HG03108 (cell line): Measurements from ENCODE around the gene ZNF326.
A peak's percentile ranks its signal among the peaks of the same experiment; 100 is the strongest.

Experiments
- ATAC-seq: cut with Tn5 transposase; IDR thresholded peaks from one replicate; pipeline ENCODE4 v1.9.1; 2021; ENCODE audit warnings: moderate library complexity; ENCODE audit not compliant: unreplicated experiment

Gene ZNF326, protein sequence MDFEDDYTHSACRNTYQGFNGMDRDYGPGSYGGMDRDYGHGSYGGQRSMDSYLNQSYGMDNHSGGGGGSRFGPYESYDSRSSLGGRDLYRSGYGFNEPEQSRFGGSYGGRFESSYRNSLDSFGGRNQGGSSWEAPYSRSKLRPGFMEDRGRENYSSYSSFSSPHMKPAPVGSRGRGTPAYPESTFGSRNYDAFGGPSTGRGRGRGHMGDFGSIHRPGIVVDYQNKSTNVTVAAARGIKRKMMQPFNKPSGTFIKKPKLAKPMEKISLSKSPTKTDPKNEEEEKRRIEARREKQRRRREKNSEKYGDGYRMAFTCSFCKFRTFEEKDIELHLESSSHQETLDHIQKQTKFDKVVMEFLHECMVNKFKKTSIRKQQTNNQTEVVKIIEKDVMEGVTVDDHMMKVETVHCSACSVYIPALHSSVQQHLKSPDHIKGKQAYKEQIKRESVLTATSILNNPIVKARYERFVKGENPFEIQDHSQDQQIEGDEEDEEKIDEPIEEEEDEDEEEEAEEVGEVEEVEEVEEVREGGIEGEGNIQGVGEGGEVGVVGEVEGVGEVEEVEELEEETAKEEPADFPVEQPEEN

DNA sequence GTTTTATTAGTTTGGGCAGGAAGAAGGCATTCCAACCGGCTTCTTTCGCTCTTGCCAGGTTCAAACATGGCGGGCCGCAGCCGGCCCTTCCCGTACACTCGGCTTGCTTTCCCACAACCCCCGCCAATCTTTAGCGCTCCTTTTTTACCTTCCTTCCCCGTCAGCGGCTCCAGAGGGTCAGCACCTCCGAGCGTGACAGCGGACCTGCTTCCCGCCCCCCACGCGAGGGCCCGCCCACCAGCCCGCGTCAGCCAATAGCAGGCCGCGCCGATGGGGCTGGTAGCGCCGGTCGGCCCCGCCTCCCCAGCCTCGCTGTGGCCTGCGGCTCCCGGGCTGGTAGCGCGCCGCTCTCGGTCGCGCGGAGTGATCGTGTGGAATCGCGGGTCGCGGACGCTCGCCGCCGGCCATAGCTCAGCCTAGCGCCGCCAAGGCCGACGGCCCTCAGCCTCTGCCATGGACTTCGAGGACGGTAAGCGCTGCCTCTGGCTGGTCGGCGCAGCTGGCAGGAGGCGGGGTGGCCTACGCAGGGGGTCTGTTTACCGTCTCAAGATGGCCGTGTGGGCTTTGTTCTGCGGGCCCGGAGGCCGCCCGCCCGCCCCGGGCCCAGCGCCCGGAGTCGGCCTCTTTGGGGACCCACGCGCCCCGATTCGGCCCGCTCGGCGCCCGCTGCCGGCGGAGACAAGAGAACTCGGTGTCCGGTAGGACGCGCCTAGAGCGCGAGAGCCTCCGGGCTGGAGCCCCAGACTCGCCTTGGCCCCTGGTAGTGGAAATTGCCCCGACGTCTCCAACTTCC is at the start of gene ZNF326:
Gene ZNF326 (plus strand): TSS at position 306 of the 793 bp plus-strand sequence. CDS start 148 bp downstream, at position 454.
- peak; percentile 97 for ATAC-seq

DNA sequence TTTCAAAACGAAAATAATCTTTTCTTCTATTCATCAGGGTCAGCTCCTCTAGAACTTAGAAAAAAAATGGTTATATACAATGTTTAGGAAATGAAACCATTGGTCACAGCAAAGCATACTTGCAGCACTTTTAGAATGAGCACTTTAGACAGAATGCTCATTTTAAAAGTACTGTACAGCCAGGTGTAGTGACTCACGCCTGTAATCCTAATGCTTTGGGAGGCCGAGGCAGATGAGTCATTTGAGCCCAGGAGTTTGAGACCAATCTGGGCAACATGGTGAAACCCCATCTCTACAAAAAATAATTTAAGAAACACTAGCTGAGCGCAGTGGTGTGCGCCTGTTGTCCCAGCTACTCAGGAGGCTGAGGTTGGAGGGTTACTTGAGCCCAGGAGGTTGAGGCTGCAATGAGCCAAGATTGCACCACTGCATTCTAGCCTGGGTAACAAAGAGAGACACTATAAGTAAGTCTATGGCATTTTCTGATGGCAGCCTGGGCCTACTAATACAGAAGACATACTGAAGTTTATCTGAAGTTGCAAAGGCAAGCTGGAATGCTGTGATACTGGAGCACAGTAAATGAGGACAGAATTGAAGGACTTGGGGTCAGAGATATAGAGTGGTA is 48.9 kb upstream of the ZNF326 start:
- ATAC-seq, result peak; percentile 84

DNA sequence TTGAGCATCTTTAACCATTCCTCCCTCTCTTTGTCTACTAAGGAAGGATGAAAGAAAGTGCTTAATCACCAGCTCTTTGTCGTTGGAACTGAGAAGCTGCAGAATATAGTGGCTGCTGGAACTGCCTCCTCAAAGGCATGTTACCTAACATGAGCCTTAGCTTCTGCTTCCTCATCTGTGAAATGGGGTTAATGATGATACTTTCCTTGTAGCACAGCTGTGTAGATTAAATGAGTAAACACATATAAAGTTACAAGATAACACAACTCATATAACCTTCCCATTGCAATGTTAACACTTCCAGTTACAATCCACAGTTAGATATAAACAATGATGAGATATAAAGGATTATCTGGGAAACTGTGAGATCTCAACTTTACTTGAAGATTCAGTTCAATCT is 48.4 kb upstream of the ZNF326 start:
- no peak for ATAC-seq

DNA sequence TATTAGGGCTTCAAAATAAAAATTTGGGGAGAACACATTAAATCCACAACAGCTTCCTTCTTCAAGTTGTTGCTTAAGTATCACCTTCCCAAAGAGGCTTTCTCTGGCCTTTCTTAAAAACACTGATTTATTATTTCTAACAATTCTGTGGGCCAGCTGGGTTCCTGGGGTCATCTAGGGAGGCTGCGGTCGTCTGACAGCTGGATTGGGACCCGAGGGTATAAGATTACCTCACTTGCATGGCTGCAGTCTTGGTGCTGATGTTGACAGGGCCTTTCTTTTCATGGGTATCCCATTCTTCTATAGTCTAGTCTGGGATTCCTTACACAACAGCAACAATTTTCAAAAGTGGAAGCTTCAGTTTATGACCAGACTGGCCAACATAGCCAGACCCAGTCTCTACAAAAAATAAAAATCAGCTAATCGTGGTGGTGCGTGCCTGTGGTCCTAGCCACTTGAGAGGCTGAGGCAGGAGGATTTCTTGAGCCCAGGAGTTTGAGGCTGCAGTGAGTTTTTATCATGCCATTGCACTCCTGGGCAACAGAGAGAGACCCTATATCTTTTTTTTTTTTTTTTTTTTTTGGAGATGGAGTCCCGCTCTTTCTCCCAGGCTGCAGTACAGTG is 46.1 kb upstream of the ZNF326 start:
- ATAC-seq, result no peak

DNA sequence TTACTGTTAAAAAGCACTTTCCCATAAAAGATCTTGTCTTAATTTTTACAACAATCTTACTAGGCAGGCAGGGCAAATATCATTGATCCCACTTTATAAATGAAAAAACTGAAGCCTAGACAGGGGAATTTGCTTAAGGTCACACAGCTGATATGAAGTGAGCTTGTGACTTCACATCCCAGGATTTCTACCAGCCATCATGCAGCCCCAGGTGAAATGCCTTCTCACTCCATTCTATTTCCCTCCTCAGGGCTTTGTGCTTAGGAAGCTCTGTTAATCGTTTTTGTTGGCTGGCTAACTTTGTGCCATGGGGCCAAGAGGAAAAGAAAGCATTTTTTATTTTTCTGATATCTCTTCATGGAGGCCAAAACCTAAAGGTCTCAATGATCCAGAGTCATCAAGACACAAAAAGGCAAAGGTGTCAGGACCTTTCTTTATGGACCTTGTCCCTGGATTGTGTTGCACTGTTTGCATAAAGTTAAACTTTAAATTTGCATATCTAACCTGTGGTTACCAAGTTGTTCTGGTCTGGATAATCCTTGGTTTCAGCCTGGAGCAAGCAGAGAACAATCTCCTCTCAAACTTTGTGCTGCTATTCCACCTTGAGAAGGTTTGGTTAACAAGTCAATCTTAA is 44.8 kb upstream of the ZNF326 start:
- no peak for ATAC-seq

DNA sequence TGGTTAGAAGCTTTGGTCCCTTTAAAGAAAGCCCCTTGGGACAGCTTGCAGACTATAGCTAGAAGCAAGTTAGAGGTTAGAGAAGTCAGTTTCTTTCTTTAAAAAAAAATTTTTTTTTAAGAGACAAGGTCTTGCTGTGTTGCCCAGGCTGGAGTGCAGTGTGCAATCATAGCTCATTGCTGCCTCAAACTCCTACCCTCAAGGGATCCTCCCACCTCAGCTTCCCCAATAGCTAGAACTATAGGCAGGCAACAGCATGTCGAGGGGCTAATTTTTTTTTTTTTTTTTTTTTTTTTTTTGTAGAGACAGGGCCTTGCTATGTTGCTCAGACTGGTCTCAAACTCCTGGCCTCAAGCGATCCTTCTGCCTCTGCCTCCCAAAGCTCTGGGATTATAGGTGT is 44.2 kb upstream of the ZNF326 start:
- no peak for ATAC-seq

DNA sequence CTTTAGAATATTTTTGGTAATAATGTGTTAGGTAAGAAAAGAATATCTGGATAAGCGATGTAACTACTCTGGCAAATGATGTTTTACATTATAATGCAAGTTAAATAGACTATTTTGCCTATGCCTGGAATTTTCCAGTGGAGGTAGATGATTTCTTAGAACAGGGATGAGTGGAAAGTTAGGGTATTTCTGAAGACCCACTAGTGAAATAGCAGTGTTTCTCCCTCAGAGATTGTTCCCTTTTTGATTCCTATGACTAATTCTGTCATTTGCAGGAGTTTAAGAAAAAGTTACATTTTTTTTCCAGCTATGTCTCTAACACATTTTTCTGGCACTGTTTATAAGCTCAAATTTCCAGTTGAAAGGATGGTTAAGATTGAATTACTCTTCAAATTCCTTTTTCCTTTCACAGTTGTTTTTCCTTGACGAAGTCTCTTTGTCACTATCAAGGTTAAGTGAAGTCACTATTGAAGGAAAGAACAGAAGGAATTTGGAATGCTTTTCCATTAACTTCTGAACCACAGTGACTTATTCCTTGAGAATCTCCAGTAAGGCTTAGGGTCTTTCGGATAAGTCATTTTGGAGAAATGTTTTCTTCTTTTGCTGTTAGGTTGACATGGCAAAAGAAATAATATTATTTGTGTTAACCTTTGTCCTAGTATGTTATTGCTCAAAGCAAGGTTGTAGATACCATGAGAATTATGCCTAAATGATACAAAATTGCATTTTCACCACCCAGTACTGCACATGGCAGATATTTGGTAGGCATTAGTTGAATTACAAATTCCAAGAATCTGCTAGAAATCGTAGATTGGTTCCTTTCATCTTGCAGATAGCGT is 42.9 kb upstream of the ZNF326 start:
- no peak for ATAC-seq

DNA sequence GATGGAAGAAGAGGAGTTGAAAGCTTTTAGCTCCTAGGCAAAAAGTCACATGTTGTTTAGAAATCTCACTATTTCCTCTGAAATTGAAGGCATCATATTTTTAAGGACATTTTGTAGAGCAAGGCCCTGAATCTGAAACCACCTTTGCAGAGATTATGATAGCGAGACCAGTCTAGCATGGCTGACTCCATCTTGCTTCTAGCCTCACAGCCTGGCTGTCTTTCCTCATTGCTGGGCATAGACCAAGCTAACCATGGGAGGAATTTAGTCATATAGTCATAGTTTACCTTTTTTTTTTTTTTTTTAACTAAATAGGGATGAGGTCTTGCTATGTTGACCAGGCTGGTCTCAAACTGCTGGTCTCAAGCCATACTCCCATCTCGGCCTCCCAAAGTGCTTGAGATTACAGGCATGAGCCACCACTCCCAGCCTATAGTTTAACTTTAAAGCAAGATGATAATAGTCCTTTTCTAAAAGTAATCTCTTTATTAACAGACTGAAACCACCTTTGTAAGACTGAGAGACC is 42.2 kb upstream of the ZNF326 start:
- no peak for ATAC-seq

DNA sequence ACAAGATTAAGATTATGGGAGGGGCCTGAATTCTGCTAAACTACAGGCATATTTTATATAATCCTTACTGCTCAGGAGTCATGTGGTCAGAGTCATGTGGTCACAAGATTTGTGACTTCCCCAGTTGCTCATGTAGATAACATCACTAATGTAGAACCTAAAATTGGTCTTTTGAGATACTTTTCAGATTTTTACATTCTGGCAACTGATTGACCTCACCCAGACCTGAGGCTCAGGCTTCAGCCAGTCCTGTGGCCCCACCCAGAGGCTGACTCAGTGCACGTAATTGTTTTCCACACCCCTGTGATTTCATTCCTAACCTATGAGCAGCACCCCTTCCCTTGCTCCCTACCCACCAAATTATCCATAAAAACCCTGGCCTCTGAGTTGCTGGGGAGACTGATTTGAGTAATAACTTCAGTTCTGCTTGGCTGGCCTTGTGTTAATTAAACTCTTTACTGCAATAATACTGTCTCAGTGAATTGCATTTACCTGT is 41.7 kb upstream of the ZNF326 start:
- ATAC-seq, result no peak

DNA sequence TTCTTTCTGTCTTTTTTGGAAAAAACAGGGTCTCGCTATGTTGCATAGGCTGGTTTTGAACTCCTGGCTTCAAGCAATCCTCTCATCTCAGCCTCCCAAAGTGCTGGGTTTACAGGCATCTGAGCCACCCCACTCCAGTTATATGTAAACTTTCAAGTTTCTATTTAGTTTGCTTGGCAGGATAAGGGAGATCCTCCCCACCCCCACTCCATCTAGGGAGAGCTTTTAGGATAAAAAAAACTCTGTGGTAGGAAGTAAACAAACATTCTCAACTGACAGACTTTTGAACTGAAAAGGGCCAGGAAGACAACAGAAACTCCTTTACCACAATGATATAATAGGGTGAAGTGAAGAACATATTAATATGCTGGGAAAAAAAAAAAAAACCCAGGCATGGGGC is 41.0 kb upstream of the ZNF326 start:
- no peak for ATAC-seq

DNA sequence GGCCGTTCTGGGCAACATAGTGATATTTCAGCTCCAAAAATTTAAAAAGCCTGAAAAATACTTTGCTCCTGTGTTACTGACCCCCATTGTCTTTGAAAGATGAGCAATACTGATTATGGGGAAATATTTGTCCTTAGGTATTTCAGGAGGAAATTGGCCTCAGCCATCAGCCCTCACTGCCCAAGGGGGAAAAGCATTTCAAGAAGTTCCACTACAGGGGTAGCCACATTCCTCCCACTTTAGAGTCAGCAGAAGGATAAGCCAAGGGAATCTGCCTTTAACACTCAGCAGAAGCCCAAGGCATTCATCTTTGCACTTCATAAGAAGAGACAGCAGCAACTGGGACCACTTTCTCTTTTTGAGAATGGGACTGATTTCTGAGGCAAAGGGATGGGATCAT is 40.5 kb upstream of the ZNF326 start:
- no peak for ATAC-seq

DNA sequence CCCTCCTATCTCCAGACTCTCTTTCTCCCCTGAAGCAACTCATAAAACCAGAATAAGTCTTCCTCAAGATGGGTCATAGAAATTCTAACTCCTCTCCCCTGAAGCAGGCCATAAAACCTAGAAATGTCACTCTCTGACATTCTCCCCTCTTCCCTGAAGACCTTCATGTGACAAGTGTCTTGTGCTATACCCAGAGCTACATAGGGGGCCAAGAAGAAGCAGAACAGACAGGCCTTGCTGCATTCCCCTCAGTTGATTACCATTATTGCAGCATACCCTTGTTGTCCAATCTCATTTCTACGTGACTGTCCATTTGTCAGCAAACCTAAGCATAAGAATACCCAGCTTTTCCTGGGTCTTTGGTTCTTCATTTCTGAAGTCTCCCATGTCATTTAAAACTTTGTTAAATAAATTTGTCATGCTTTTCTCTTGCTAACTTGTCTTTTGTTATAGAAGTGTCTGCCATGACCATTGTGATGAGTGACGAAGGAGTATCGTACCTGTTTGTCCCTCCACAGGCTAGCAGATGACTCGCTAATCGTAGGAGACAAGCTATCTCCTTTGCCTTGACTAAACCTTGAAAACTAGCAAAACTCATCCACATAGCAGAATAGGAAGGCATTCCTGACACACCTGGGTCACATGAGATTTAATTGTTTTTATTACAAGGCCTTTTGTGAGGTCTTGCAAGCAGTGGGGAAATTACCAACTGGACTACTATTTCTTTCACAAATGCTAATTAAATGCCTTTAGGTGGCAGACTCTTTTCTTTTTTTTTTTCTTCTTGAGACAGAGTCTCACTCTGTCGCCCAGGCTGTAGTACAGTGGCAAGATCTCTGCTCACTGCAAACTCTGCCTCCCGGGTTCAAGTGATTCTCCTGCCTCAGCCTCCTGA is 39.4 kb upstream of the ZNF326 start:
- no peak for ATAC-seq

DNA sequence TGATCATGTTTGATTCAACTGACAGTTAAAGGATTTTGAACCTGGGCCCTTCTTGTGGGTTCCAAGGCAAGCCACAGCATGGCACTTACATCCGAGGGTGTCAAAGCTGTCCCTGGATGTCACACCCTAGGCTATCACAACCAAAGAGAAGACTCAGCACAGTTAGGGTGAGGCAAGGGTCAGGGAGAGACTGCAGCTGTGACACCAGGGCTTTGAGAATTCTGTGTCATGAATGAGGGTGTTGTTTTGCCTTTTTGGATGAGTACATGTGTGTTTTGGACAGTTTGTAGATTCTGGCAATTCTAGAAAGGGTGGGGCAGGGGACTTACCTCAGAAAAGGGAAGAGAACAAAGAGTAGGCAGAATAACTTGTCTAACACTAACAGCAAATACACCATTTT is 37.8 kb upstream of the ZNF326 start:
- ATAC-seq, result no peak

DNA sequence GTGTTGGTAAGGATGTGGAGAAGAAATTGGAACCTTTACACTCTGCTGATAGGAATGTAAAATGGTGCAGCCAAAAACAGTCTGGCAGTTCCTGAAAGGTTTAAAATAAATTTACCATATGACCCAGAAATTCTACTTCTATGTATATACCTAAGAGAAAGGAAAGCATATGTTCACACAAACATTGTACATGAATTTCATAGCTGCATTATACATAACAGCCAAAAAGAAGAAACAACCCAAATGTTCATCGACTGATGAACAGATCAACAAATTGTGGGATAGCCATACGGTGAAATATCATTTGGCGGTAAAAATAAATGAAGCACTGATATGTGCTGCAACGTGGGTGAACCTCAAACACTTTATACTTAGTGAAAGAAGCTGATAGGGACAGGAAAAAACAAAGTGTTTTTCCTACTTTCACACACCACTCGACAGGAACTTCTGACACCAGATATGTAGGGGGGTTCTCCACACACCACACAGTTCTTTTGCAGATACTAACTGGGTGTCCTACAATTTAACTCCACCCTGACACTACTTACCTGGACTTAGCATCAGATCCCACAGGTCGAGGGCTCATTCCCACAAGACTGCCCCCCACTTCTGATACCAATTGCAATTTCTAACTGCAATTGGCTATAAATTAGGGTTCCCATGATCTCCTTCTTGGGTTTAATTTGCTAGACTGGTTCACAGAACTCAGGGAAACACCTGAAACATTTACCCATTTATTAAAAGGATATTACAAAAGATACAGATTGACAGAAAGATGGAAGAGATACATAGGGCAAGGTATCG is 35.9 kb upstream of the ZNF326 start:
- ATAC-seq, result no peak

DNA sequence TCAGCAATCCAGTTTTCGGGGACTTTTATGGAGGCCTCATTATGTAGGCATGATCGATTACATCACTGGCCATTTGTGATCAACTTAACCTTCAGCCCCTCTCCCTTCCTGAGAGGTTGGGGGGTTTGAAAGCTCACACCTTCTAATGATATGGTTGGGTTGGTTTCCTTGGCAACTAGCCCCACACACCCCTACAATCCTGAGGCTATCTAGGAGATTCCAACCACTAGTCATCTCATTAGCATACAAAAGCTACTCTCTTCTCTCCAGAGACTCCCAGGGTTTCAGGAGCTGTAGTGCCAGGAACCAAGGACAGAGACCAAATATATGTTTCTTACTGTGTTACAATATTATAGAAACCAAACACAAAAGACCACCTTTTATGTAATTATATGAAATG is 35.2 kb upstream of the ZNF326 start:
- ATAC-seq, result no peak

DNA sequence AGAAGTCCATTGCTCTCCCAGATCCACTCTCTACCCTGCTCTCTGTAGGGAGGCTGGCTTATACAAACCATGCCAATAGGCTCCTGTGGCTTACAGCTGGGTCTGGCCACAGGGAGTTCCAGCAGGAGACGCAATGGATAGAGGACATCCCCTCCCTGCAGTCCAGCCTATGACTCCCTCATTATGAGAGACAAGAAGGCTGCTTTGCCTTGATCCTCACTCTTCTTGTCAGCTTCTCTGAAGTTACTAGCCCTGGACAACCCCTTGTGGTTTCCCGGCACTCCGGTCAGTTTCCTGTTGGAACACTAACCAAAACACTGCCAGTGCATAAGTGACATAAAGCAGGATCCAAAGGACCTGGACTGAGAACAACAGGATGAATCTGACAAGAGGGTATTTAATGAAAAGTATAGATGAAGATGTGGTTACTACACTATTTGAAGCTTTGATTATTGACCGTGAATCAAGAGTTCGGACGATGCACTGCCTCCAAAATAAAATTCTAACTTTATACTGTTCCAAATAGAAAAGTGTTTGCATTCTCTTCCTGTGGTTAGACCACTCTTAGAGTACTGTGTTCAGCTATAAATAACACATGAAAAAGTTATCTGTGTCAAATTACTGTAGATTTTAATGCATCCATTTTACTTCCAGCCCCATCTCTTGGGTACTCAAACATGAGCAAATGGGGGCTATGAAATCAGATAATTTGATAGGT is 32.7 kb upstream of the ZNF326 start:
- ATAC-seq, result no peak

DNA sequence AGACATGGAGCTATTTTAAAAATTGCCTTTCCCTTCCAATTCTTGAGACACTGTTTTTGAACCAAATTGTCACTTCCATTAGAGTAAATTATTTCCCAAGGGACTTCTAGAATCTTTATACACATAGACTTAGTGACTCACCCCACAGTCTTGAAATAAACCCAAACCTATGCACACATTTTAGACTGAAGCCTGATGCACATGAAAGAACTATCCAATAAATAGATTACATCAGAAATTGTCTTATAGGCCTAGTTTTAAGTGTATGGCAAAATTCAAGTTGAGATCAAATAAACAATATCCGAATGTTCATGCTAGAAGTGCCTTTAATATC is 32.2 kb upstream of the ZNF326 start:
- ATAC-seq, result no peak
